Uterus (tissue), 4 donors: ENCODE data around the gene PRXL2C. TPM values are rescaled to one million over a fixed set of nuclear protein-coding genes. Genes with fewer than 3 reads are reported as not detected.

ENCODE experiments used
- DNase-seq, 2 donors: peaks; one replicate each; pipeline ENCODE4 v3.0.0-alpha.2; 2019 to 2020
- H3K27ac ChIP-seq, 2 donors: fragments of 200-600 bp; sonication (generic); 1 replicate in 1 of 2; 2 replicates in 1 of 2; pipeline ENCODE4 v1.5.1; 2016 to 2018
- H3K27me3 ChIP-seq, 2 donors: fragments of 200-600 bp; sonication (generic); one replicate each; pipeline ENCODE4 v1.5.1; 2018 to 2019; ENCODE audit warnings: control low read depth in 1 of 2
- H3K36me3 ChIP-seq, 2 donors: fragments of 200-600 bp; sonication (generic); one replicate each; pipeline ENCODE4 v1.5.1; 2019; ENCODE audit warnings: control low read depth in 1 of 2
- H3K4me1 ChIP-seq, 2 donors: fragments of 200-600 bp; sonication (generic); one replicate each; pipeline ENCODE4 v1.5.1; 2018 to 2019; ENCODE audit warnings: control low read depth in 1 of 2
- H3K4me3 ChIP-seq, 2 donors: fragments of 200-600 bp; sonication (generic); 1 replicate in 1 of 2; 2 replicates in 1 of 2; pipeline ENCODE4 v1.5.1; 2018 to 2019; ENCODE audit warnings: mild to moderate bottlenecking in 1 of 2
- H3K9me3 ChIP-seq, 2 donors: fragments of 200-600 bp; sonication (generic); one replicate each; pipeline ENCODE4 v1.5.1; 2019; ENCODE audit warnings: control low read depth in 1 of 2
- CTCF ChIP-seq, 4 experiments: fragments of 200-600 bp in 2 of 4; fragments of 450-650 bp in 2 of 4; sonication (generic) in 2 of 4; IDR thresholded peaks; one replicate each; pipeline ENCODE4 v1.5.1; 2016 to 2019; ENCODE audit warnings: antibody characterized with exemption in 4 of 4, mild to moderate bottlenecking in 2 of 4, moderate library complexity in 1 of 4
- POLR2A ChIP-seq, 2 donors: fragments of 450-650 bp; IDR thresholded peaks; one replicate each; pipeline ENCODE4 v1.6.1; 2016; ENCODE audit warnings: antibody characterized with exemption in 2 of 2, mild to moderate bottlenecking in 1 of 2, moderate library complexity in 1 of 2
- intact Hi-C: fragments of 100-400 bp; cut with DNase I; formaldehyde crosslinking; loops from one replicate; pipeline ENCODE4 v1.15.1; 2023; ENCODE audit warnings: low total_unique reads
- total RNA-seq, 4 donors: library from RNA; depleted of rRNA in 3 of 4; stranded (reverse); fragments of >200 nt in 3 of 4; gene quantifications; one replicate each; pipeline versions ENCODE4 v1.1.0 to v1.2.4, GENCODE V29; 2014 to 2023
- donor health status: DM: yes; HTN: yes; CAD: no.

The PRXL2C gene
- total RNA-seq, 4 donors from 2014 or later, result 8.5 to 24.7 (median 19.8) TPM

GRCh38 chr9:96626912-96627311 lies 28.2 kb downstream of the PRXL2C start:
- H3K27ac ChIP-seq, result no peak overlapping the region
- DNase-seq, result no peak
- H3K9me3 ChIP-seq, result no peaks in the 10 kb centered on the region
- intact Hi-C loops, result no loop called here
- no peaks in the 10 kb centered on the region for H3K36me3 ChIP-seq
- no peaks in the 10 kb centered on the region for H3K4me1 ChIP-seq
- H3K4me3 ChIP-seq, result no peak overlapping the region
- H3K27me3 ChIP-seq, result no peaks in the 10 kb centered on the region
- TF ChIP-seq CTCF (IDR thresholded peaks at IDR 0.05) (no peak), POLR2A (IDR thresholded peaks at IDR 0.05) (no peak)

- H3K4me3 ChIP-seq, result no peak overlapping the region
- TF ChIP-seq POLR2A (IDR thresholded peaks at IDR 0.05) (no peak), CTCF (IDR thresholded peaks at IDR 0.05) (no peak)
- no peaks in the 10 kb centered on the region for H3K4me1 ChIP-seq
- no peaks in the 10 kb centered on the region for H3K9me3 ChIP-seq
- no peak overlapping the region for H3K27ac ChIP-seq
- intact Hi-C loops, result no loop called here
- no peaks in the 10 kb centered on the region for H3K27me3 ChIP-seq
- H3K36me3 ChIP-seq, result no peaks in the 10 kb centered on the region
- DNase-seq, result no peak
These were observed 33.5 kb downstream of the PRXL2C start for GRCh38 chr9:96621618-96622017.

DNA sequence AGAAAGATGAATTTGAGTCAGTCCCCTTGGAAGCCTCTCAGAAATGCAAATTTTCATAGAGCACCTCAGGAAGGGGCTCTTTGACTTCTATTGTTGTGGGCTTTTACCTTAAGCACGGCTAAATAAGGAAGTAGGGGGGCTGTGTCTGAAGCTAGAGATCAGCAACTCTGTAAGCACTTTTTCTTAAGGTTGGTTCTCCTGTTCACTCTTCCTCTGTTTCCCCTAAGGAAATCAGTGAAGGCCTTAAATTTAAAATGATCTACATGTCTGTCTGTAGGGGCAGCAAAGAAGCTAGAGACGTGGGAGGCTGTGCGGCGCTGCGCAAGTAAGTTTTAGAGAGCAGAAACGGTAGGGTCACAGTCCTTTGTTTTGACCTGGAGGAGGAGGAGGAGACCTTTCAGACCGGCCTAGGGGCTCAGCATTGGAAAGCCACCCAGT lies 34.3 kb downstream of the PRXL2C start:
- H3K36me3 ChIP-seq, result no peaks in the 10 kb centered on the region
- no peak overlapping the region for H3K27ac ChIP-seq
- H3K9me3 ChIP-seq, result no peaks in the 10 kb centered on the region
- H3K4me1 ChIP-seq, result no peaks in the 10 kb centered on the region
- intact Hi-C loops, result no loop called here
- TF ChIP-seq POLR2A (IDR thresholded peaks at IDR 0.05) (no peak), CTCF (IDR thresholded peaks at IDR 0.05) (no peak)
- no peak overlapping the region for H3K4me3 ChIP-seq
- no peaks in the 10 kb centered on the region for H3K27me3 ChIP-seq
- no peak for DNase-seq

- no peaks in the 10 kb centered on the region for H3K36me3 ChIP-seq
- TF ChIP-seq CTCF (IDR thresholded peaks at IDR 0.05) (no peak), POLR2A (IDR thresholded peaks at IDR 0.05) (no peak)
- H3K4me1 ChIP-seq, result no peaks in the 10 kb centered on the region
- H3K9me3 ChIP-seq, result no peaks in the 10 kb centered on the region
- H3K27ac ChIP-seq, result no peak overlapping the region
- no peaks in the 10 kb centered on the region for H3K27me3 ChIP-seq
- peak overlapping the region; percentile 34 to 54 for H3K4me3 ChIP-seq
- intact Hi-C loops, result no loop called here
- DNase-seq, result no peak
These were observed 35.0 kb downstream of the PRXL2C start for GRCh38 chr9:96620181-96620514.

GRCh38 chr9:96619491-96620180 lies 35.5 kb downstream of the PRXL2C start, which contains the start of gene CDC14B:
Gene CDC14B, minus strand, starts transcription at chr9:96619843. Its CDS starts 465 bp downstream, at chr9:96619378.
- no peak for TF ChIP-seq POLR2A (IDR thresholded peaks at IDR 0.05)
- TF ChIP-seq CTCF (IDR thresholded peaks at IDR 0.05), result peak in 3 of 4 experiments; percentile 26 to 54 (median 37)
- Histone ChIP-seq H3K27ac (peak within 1 kb of the TSS; percentile 61 to 66), H3K9me3 (no peaks in the 10 kb centered on the region), H3K4me1 (no peaks in the 10 kb centered on the region), H3K4me3 (peak within 1 kb of the TSS; percentile 34 to 68), H3K36me3 (no peaks in the 10 kb centered on the region), H3K27me3 (no peaks in the 10 kb centered on the region)
- DNase-seq, result peak; percentile 78 to 86
- intact Hi-C loops, result no loop called here
